Measurements from ENCODE around the gene CCDC71L.

DNA sequence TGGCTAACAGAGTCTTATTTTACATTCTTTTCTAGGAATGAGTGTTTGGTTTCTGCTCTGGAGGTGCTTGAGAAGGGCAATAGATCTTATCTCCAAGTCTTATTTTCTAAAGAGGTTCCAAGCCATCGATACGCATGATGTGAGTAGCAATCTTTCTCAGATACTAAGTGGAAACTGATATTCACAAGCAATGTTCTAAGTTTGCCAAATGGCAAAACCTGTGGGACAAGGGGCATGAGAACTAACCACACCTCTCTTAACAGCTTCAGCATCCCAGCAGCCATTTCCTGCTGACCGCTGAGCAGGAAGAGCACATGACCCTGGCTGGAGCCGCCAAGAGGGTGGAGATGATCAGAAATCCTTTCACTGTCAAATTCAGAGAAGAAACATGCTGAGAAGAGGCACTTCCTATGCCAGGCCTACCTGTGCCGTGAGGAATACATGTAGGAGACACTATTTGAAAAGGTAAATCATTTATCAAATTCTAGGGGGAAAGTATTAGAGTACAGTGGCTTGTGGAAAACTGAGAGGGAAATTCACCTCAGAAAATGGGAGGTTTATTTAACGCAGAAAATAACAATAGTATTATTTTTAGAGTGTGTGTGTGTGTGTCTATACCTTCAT lies 35.2 kb downstream of the CCDC71L start:
- no peak for TF ChIP-seq POLR2AphosphoS5 (IDR thresholded peaks at IDR 0.05; ENCODE audit: low read depth, low read length)
- TF ChIP-seq, protein P1, sequence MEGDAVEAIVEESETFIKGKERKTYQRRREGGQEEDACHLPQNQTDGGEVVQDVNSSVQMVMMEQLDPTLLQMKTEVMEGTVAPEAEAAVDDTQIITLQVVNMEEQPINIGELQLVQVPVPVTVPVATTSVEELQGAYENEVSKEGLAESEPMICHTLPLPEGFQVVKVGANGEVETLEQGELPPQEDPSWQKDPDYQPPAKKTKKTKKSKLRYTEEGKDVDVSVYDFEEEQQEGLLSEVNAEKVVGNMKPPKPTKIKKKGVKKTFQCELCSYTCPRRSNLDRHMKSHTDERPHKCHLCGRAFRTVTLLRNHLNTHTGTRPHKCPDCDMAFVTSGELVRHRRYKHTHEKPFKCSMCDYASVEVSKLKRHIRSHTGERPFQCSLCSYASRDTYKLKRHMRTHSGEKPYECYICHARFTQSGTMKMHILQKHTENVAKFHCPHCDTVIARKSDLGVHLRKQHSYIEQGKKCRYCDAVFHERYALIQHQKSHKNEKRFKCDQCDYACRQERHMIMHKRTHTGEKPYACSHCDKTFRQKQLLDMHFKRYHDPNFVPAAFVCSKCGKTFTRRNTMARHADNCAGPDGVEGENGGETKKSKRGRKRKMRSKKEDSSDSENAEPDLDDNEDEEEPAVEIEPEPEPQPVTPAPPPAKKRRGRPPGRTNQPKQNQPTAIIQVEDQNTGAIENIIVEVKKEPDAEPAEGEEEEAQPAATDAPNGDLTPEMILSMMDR (IDR thresholded peaks at IDR 0.05) = no peak
- TF ChIP-seq, protein P2, sequence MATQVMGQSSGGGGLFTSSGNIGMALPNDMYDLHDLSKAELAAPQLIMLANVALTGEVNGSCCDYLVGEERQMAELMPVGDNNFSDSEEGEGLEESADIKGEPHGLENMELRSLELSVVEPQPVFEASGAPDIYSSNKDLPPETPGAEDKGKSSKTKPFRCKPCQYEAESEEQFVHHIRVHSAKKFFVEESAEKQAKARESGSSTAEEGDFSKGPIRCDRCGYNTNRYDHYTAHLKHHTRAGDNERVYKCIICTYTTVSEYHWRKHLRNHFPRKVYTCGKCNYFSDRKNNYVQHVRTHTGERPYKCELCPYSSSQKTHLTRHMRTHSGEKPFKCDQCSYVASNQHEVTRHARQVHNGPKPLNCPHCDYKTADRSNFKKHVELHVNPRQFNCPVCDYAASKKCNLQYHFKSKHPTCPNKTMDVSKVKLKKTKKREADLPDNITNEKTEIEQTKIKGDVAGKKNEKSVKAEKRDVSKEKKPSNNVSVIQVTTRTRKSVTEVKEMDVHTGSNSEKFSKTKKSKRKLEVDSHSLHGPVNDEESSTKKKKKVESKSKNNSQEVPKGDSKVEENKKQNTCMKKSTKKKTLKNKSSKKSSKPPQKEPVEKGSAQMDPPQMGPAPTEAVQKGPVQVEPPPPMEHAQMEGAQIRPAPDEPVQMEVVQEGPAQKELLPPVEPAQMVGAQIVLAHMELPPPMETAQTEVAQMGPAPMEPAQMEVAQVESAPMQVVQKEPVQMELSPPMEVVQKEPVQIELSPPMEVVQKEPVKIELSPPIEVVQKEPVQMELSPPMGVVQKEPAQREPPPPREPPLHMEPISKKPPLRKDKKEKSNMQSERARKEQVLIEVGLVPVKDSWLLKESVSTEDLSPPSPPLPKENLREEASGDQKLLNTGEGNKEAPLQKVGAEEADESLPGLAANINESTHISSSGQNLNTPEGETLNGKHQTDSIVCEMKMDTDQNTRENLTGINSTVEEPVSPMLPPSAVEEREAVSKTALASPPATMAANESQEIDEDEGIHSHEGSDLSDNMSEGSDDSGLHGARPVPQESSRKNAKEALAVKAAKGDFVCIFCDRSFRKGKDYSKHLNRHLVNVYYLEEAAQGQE (IDR thresholded peaks at IDR 0.05; ENCODE audit: insufficient read depth in 1 of 2, low read depth in 2 of 2, low read length in 1 of 2) = no peak
- TF ChIP-seq SIN3A (IDR thresholded peaks at IDR 0.05; ENCODE audit: borderline replicate concordance, insufficient read depth, low read depth, low read length) = no peak
